HEK293 (cell line): ENCODE measurements around the gene TBX5.

Experiments used
- CTCF ChIA-PET: fragments of 350-600 bp; formaldehyde crosslinking; extraction: SDS; loops from one replicate; lab custom pipeline; 2021; ENCODE audit warnings: antibody characterized with exemption; lab: Yijun Ruan, JAX
- POLR2A ChIA-PET: fragments of 300-600 bp; formaldehyde crosslinking; extraction: SDS; loops from one replicate; lab custom pipeline; 2020; ENCODE audit warnings: antibody characterized with exemption, inconsistent platforms; lab: Yijun Ruan, JAX
- H3K27ac ChIP-seq: fragments of 200-500 bp; sonication (Bioruptor generic); 2 replicates; pipeline ENCODE4 v1.5.1; 2014; ENCODE audit warnings: low read depth, low read length, control low read depth, inconsistent platforms; ENCODE audit errors: extremely low read depth
- H3K36me3 ChIP-seq, 2 experiments: fragments of 200-500 bp in 1 of 2; sonication (Bioruptor generic) in 1 of 2; 1 replicate in 1 of 2; 2 replicates in 1 of 2; pipeline ENCODE4 v1.5.1; 2014 to 2017; ENCODE audit warnings: inconsistent platforms in 2 of 2, low read length in 2 of 2; ENCODE audit not compliant: control insufficient read depth in 2 of 2, insufficient read depth in 1 of 2
- H3K4me1 ChIP-seq: fragments of 200-500 bp; sonication (Bioruptor generic); 2 replicates; pipeline ENCODE4 v1.5.1; 2014; ENCODE audit warnings: mild to moderate bottlenecking, low read length, inconsistent platforms; ENCODE audit not compliant: control insufficient read depth, insufficient read depth
- H3K4me3 ChIP-seq: 2 replicates; pipeline ENCODE4 v1.5.1; 2011; ENCODE audit warnings: low read depth, mild to moderate bottlenecking, control low read depth, low read length, moderate library complexity
- H3K9me3 ChIP-seq: fragments of 200-500 bp; sonication (Bioruptor generic); 2 replicates; pipeline ENCODE4 v1.5.1; 2014; ENCODE audit warnings: low read depth, low read length, inconsistent platforms; ENCODE audit not compliant: control insufficient read depth, insufficient read depth
- PRDM10 ChIP-seq: fragments of 450-650 bp; formaldehyde crosslinking; IDR thresholded peaks from 2 replicates; pipeline ENCODE4 v1.5.1; 2016; ENCODE audit warnings: missing biosample characterization, missing genetic modification characterization
- REST ChIP-seq: fragments of 450-650 bp; formaldehyde crosslinking; IDR thresholded peaks from 2 replicates; pipeline ENCODE4 v1.5.1; 2016; ENCODE audit warnings: missing biosample characterization, missing genetic modification characterization
- ZBTB11 ChIP-seq: fragments of 450-650 bp; formaldehyde crosslinking; conservative IDR thresholded peaks from 2 replicates; pipeline ENCODE4 v1.5.1; 2016; ENCODE audit warnings: low read depth, missing biosample characterization, missing genetic modification characterization
- ZNF292 ChIP-seq: fragments of 450-650 bp; formaldehyde crosslinking; IDR thresholded peaks from 2 replicates; pipeline ENCODE4 v1.5.1; 2016; ENCODE audit warnings: low read depth, missing biosample characterization, missing genetic modification characterization, borderline replicate concordance
- ZNF324 ChIP-seq: fragments of 450-650 bp; formaldehyde crosslinking; IDR thresholded peaks from 2 replicates; pipeline ENCODE4 v1.5.1; 2016; ENCODE audit warnings: missing biosample characterization, missing genetic modification characterization
- ZNF521 ChIP-seq: fragments of 450-650 bp; formaldehyde crosslinking; IDR thresholded peaks from 2 replicates; pipeline ENCODE4 v1.5.1; 2017; ENCODE audit warnings: missing biosample characterization, mild to moderate bottlenecking, missing genetic modification characterization
- ZNF645 ChIP-seq: fragments of 450-650 bp; formaldehyde crosslinking; IDR thresholded peaks from 2 replicates; pipeline ENCODE4; 2016; ENCODE audit warnings: missing biosample characterization, missing genetic modification characterization

TBX5 gene

GRCh38 chr12:114341635-114342034 lies 64.3 kb downstream of the TBX5 start (continued):
- no peak for TF ChIP-seq PRDM10 (tag by site-specific recombination)
- no peak for TF ChIP-seq REST
- no peak for TF ChIP-seq ZBTB11 (tag by site-specific recombination)
- no peak for TF ChIP-seq ZNF324 (tag by site-specific recombination)

- CTCF ChIA-PET = no interaction called here
Observed at GRCh38 chr12:114340231-114340630, 65.7 kb downstream of the TBX5 start.

GRCh38 chr12:114339626-114340025 lies 66.3 kb downstream of the TBX5 start:
- Histone ChIP-seq H3K36me3 (no peaks in the 10 kb centered on the region), H3K4me1 (no peaks in the 10 kb centered on the region), H3K4me3 (no peak overlapping the region), H3K9me3 (no peaks in the 10 kb centered on the region), H3K27ac (no peak overlapping the region)
- TF ChIP-seq ZNF292 = no peak
- POLR2A ChIA-PET = no interaction called here
- CTCF ChIA-PET = interaction anchor here (0.6 kb wide), 2 partner anchors 9 to 45 kb away, joined by 4 to 5 read pairs; no protein-coding TSS in a partner anchor

More at GRCh38 chr12:114340231-114340630, 65.7 kb downstream of the TBX5 start:
- H3K4me1 ChIP-seq = no peaks in the 10 kb centered on the region
- no peaks in the 10 kb centered on the region for H3K36me3 ChIP-seq
- POLR2A ChIA-PET = no interaction called here
- no peak for TF ChIP-seq ZNF521 (tag by site-specific recombination)
- TF ChIP-seq ZNF645 = no peak
- TF ChIP-seq, all 188 proteins: peak for 0
- no peak overlapping the region for H3K27ac ChIP-seq
- no peaks in the 10 kb centered on the region for H3K9me3 ChIP-seq
- no peak overlapping the region for H3K4me3 ChIP-seq
